ENCODE data around the gene SZRD1. TPM values are rescaled to one million over a fixed set of nuclear protein-coding genes. Genes with fewer than 3 reads are reported as not detected.
A peak's percentile ranks its signal among the peaks of the same experiment; 100 is the strongest.

SZRD1 gene
- total and polyA plus RNA-seq, 2 of the 4 experiments (the other 2 are of a cell fraction), result 119 to 149 TPM

DNA sequence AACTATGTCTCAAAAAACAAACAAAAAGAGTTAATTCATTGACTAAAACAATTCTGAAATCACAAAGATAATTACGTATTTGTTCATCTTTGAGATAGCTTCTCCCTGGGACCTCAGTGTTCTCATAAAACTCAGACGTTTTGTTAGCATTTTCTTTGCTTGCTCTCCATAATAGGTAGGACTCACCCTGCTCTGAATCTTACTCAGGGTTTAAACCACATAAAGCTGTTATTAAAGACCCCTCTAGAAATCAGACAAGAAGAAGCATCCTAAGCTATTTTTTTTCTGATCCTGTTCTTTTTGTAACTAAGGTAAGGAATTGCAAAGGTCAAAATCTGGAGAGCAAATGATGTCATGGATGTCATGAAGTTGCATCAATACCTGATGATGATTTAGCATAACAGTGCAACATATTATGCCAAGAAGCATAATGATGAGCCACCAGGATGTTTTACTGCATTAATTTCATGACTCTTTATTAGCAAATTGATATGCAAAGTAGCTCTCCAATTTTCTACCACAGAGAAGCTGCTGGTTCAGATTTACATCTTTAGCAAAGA lies 17.1 kb upstream of the SZRD1 start:
- CTCF ChIA-PET, result interaction anchor here (0.6 kb wide), 1 partner anchor 120 kb away, joined by 3 read pairs; no protein-coding TSS in a partner anchor

More for the DNA sequence above, 17.1 kb upstream of the SZRD1 start:
- TF ChIP-seq RCOR1 (IDR thresholded peaks at IDR 0.05; ENCODE audit: insufficient replicate concordance, low read length) (no peak), CEBPB (IDR thresholded peaks at IDR 0.05; ENCODE audit: low read depth, low read length) (peak; percentile 59)
- H3K79me1 ChIP-seq (ENCODE audit: low read depth in 1 of 2, low read length in 2 of 2), result peaks cover 0 to 43% of the 10 kb centered on the region in 2 experiments; a peak in 3 of 4 replicates
- H3K14ac ChIP-seq (replicated peaks; ENCODE audit: low read depth, low read length), result no peak overlapping the region
- H3K56ac ChIP-seq (ENCODE audit: extremely low read depth, insufficient read depth, low read length), result no peak overlapping the region
- no peak overlapping the region for H3K18ac ChIP-seq (ENCODE audit: low read depth, low read length)
- H3K36me3 ChIP-seq (ENCODE audit: control insufficient read depth, insufficient read depth, low read length), result no peaks in the 10 kb centered on the region
- no peaks in the 10 kb centered on the region for H3K9me3 ChIP-seq (ENCODE audit: control insufficient read depth, insufficient read depth, low read length)
- H4K8ac ChIP-seq (ENCODE audit: low read depth in 2 of 2, low read length in 2 of 2), result no peak overlapping the region
- intact Hi-C loops (cut with micrococcal nuclease), result loop anchor here (10.0 kb wide), 1 partner anchor 85 kb away; no protein-coding TSS in a partner anchor
- WGBS, 2 experiments (ENCODE audit: extremely low coverage in 2 of 2, insufficient read length in 1 of 2), result 100% methylated on average over 1 of the region's 2 CpGs; no CpG with 5 or more reads in 1 of the 2 experiments
- H3K4me3 ChIP-seq (ENCODE audit: insufficient read depth, low read depth, low read length), result no peak overlapping the region
- H2AK9ac ChIP-seq (replicated peaks; ENCODE audit: low read depth, low read length, poor library complexity), result no peak overlapping the region
- H4K91ac ChIP-seq (ENCODE audit: insufficient read depth, low read depth, low read length), result no peak overlapping the region
- in situ Hi-C loops (cut with MboI; ENCODE audit: low sequenced_read_pairs), result no loop called here
- no peak overlapping the region for H3K9ac ChIP-seq (ENCODE audit: low read depth, low read length)
- dilution Hi-C loops (cut with HindIII; ENCODE audit: low sequenced_read_pairs, unreplicated experiment), result no loop called here
- peak overlapping the region; percentile 66 for H3K4me2 ChIP-seq (ENCODE audit: low read depth, low read length)
- no peak overlapping the region for H2BK15ac ChIP-seq (ENCODE audit: low read depth, low read length)
- POLR2A ChIA-PET (ENCODE audit: unreplicated experiment), result no interaction called here
- no peak overlapping the region for H3K4ac ChIP-seq (ENCODE audit: low read depth, low read length)
- peak overlapping the region; percentile 22; the same call in 1 of the 2 replicates for H3K23ac ChIP-seq (ENCODE audit: low read depth, low read length)
- H2BK20ac ChIP-seq (ENCODE audit: low read depth, low read length), result no peak overlapping the region
- no peak overlapping the region for H3K27ac ChIP-seq (ENCODE audit: insufficient read depth, low read length)
- H2AK5ac ChIP-seq (ENCODE audit: low read depth, low read length), result no peak overlapping the region
- no TSS peak for BruUV-seq (replicated peaks)
- peaks cover 60% of the 10 kb centered on the region for H4K20me1 ChIP-seq (ENCODE audit: insufficient read depth, low read length)
- no peak overlapping the region for H2AFZ ChIP-seq (replicated peaks; ENCODE audit: low read length, poor library complexity)
- no peak for DNase-seq
- peaks cover 14% of the 10 kb centered on the region for H3K9me1 ChIP-seq (ENCODE audit: insufficient read depth, low read length)
- H3K27me3 ChIP-seq (ENCODE audit: control insufficient read depth, insufficient read depth, low read length), result no peaks in the 10 kb centered on the region
- peak overlapping the region; percentile 15 for H2BK5ac ChIP-seq (ENCODE audit: low read depth, low read length, poor library complexity, severe bottlenecking)
- no peak overlapping the region for H2BK120ac ChIP-seq (ENCODE audit: low read depth, low read length)
- no peak overlapping the region for H4K5ac ChIP-seq (ENCODE audit: low read depth, low read length)
- ATAC-seq (ENCODE audit: low read depth), result no peak
- peaks cover 9% of the 10 kb centered on the region for H3K4me1 ChIP-seq (ENCODE audit: control insufficient read depth, insufficient read depth, low read length)

Data from IMR-90 (cell line).